Hepatic stellate cell (primary cell): Measurements from ENCODE around the gene FUT7.
"Not testable (repeated sequence)": the region's sequence is repeated elsewhere in the genome, so short reads cannot be mapped to it uniquely, and the experiment has no call there.

Source experiments
- DNase-seq: peaks from one replicate; pipeline ENCODE4 v3.0.0; 2011; ENCODE audit warnings: low spot score

The FUT7 gene

GRCh38 chr9:137033481-137033880 lies 1.6 kb upstream of the FUT7 start:
- not testable (repeated sequence) for DNase-seq

GRCh38 chr9:137032858-137033257 lies 970 bp upstream of the FUT7 start:
- no peak for DNase-seq

- no peak for DNase-seq
These were observed 1.1 kb downstream of the FUT7 start for GRCh38 chr9:137030538-137031527.

- DNase-seq: no peak
These were observed 1.9 kb downstream of the FUT7 start for GRCh38 chr9:137030006-137030405.

GRCh38 chr9:137029058-137029936 lies 2.6 kb downstream of the FUT7 start:
- DNase-seq: peak; percentile 78

- DNase-seq: peak; percentile 73
These were observed 3.4 kb downstream of the FUT7 start for GRCh38 chr9:137028263-137029057.

GRCh38 chr9:137027369-137028262 lies 4.3 kb downstream of the FUT7 start, which contains the start of gene ABCA2:
ABCA2 (minus strand) TSS chr9:137028237; CDS start chr9:137028140, 97 bp downstream.
- peak; percentile 47 for DNase-seq

GRCh38 chr9:137026828-137027227 lies 5.1 kb downstream of the FUT7 start:
- DNase-seq: no peak

- no peak for DNase-seq
These were observed 5.5 kb downstream of the FUT7 start for GRCh38 chr9:137026384-137026783.

GRCh38 chr9:137025517-137025966 lies 6.3 kb downstream of the FUT7 start:
- DNase-seq: no peak

GRCh38 chr9:137023583-137023991 lies 8.3 kb downstream of the FUT7 start:
- no peak for DNase-seq

- DNase-seq: no peak
These were observed 8.7 kb downstream of the FUT7 start for GRCh38 chr9:137023157-137023556.

GRCh38 chr9:137022662-137023008 lies 9.3 kb downstream of the FUT7 start:
- no peak for DNase-seq

- peak; percentile 41 for DNase-seq
These were observed 9.8 kb downstream of the FUT7 start for GRCh38 chr9:137021979-137022661.

- no peak for DNase-seq
These were observed 10.3 kb downstream of the FUT7 start for GRCh38 chr9:137021568-137021978.

GRCh38 chr9:137020771-137021567 lies 10.9 kb downstream of the FUT7 start:
- DNase-seq: no peak

- DNase-seq: no peak
These were observed 11.8 kb downstream of the FUT7 start for GRCh38 chr9:137019891-137020683.
